PC-3 (cell line): ENCODE measurements around the gene PLEKHN1. TPM values are rescaled to one million over a fixed set of nuclear protein-coding genes. Genes with fewer than 3 reads are reported as not detected.

Source experiments
- ATAC-seq: fragments of 200-7000 bp; cut with Tn5 transposase; 2 replicates; pipeline ENCODE4 v1.9.1; 2020; ENCODE audit warnings: mild to moderate bottlenecking, moderate library complexity
- BruUV-seq: library from RNA; stranded (reverse); fragments of 400-500 nt; replicated peaks from 2 replicates; lab custom pipeline; 2021; lab: Mats Ljungman, UMichigan
- CTCF ChIA-PET: fragments of 300-600 bp; sonication (Branson Sonifier 250); formaldehyde crosslinking; loops from one replicate; lab custom pipeline; 2022; ENCODE audit warnings: antibody characterized with exemption; lab: Charles Lee
- POLR2A ChIA-PET: fragments of 300-600 bp; sonication (Branson Sonifier 250); formaldehyde crosslinking; loops from one replicate; lab custom pipeline; 2022; ENCODE audit warnings: antibody characterized with exemption; ENCODE audit not compliant: unreplicated experiment; lab: Charles Lee
- DNase-seq: peaks from one replicate; pipeline ENCODE4 v3.0.0-alpha.2; 2015
- H2AFZ ChIP-seq: fragments of 300-600 bp; sonication (generic); 2 replicates; pipeline ENCODE4 v1.6.0; 2016; ENCODE audit warnings: antibody characterized with exemption, low read length
- H3F3A ChIP-seq: fragments of 300-600 bp; sonication (generic); one replicate; pipeline ENCODE4 v1.6.0; 2017; ENCODE audit warnings: antibody characterized with exemption, low read length, control low read depth, mild to moderate bottlenecking; ENCODE audit not compliant: unreplicated experiment
- H3K27ac ChIP-seq: fragments of 300-600 bp; sonication (generic); 2 replicates; pipeline ENCODE4 v1.5.1; 2016; ENCODE audit warnings: mild to moderate bottlenecking, low read length
- H3K27me3 ChIP-seq: fragments of 300-600 bp; sonication (generic); 2 replicates; pipeline ENCODE4 v1.6.1; 2016; ENCODE audit warnings: low read length, mixed read lengths
- H3K36me3 ChIP-seq: fragments of 300-600 bp; sonication (generic); 2 replicates; pipeline ENCODE4 v1.6.1; 2016; ENCODE audit warnings: low read depth, mixed run types, low read length, mixed read lengths
- H3K4me1 ChIP-seq: fragments of 300-600 bp; sonication (generic); 2 replicates; pipeline ENCODE4 v1.5.1; 2016; ENCODE audit warnings: low read length; ENCODE audit not compliant: insufficient read depth
- H3K4me2 ChIP-seq: fragments of 300-600 bp; sonication (generic); 2 replicates; pipeline ENCODE4 v1.6.0; 2016; ENCODE audit warnings: low read length
- H3K4me3 ChIP-seq: fragments of 300-600 bp; sonication (generic); 2 replicates; pipeline ENCODE4 v1.5.1; 2016; ENCODE audit warnings: mild to moderate bottlenecking, low read length, mixed read lengths
- H3K79me2 ChIP-seq: fragments of 300-600 bp; sonication (generic); 2 replicates; pipeline ENCODE4 v1.6.1; 2017; ENCODE audit warnings: low read length, mixed read lengths
- H3K9ac ChIP-seq: fragments of 300-600 bp; sonication (generic); 2 replicates; pipeline ENCODE4 v1.6.0; 2016; ENCODE audit warnings: mild to moderate bottlenecking, low read length
- H3K9me2 ChIP-seq: fragments of 300-600 bp; sonication (generic); replicated peaks from 2 replicates; pipeline ENCODE4 v1.6.1; 2016; ENCODE audit warnings: mixed run types, low read length, mixed read lengths
- H3K9me3 ChIP-seq: fragments of 300-600 bp; sonication (generic); 2 replicates; pipeline ENCODE4 v1.6.1; 2016; ENCODE audit warnings: low read length, mixed read lengths
- H4K20me1 ChIP-seq: fragments of 300-600 bp; sonication (generic); 2 replicates; pipeline ENCODE4 v1.6.1; 2016; ENCODE audit warnings: low read length, mixed read lengths
- EZH2 ChIP-seq: fragments of 300-600 bp; sonication (generic); IDR thresholded peaks from one replicate; pipeline ENCODE4 v1.6.1; 2017; ENCODE audit warnings: antibody characterized with exemption, mild to moderate bottlenecking, low read length; ENCODE audit not compliant: unreplicated experiment
- EZH2phosphoT487 ChIP-seq: fragments of 300-600 bp; sonication (generic); IDR thresholded peaks from 2 replicates; pipeline ENCODE4 v1.6.1; 2018; ENCODE audit warnings: mild to moderate bottlenecking, antibody characterized with exemption, low read length, borderline replicate concordance
- intact Hi-C: fragments of 100-400 bp; cut with micrococcal nuclease; formaldehyde crosslinking; loops from 2 replicates; pipeline ENCODE4 v1.9.0; 2023
- total RNA-seq: library from RNA; depleted of rRNA; stranded (reverse); fragments of >200 nt; gene quantifications from 2 replicates; pipeline ENCODE4 v1.2.3, GENCODE V29; 2014
- TF ChIP-seq, protein P1 (sequence below): fragments of 300-600 bp; sonication (generic); conservative IDR thresholded peaks from 2 replicates; pipeline ENCODE4 v1.5.1; 2017; ENCODE audit warnings: antibody characterized with exemption, low read depth, mild to moderate bottlenecking, low read length

Gene PLEKHN1
- total RNA-seq, 1 experiment from 2014 or later, result 14.0 TPM

DNA sequence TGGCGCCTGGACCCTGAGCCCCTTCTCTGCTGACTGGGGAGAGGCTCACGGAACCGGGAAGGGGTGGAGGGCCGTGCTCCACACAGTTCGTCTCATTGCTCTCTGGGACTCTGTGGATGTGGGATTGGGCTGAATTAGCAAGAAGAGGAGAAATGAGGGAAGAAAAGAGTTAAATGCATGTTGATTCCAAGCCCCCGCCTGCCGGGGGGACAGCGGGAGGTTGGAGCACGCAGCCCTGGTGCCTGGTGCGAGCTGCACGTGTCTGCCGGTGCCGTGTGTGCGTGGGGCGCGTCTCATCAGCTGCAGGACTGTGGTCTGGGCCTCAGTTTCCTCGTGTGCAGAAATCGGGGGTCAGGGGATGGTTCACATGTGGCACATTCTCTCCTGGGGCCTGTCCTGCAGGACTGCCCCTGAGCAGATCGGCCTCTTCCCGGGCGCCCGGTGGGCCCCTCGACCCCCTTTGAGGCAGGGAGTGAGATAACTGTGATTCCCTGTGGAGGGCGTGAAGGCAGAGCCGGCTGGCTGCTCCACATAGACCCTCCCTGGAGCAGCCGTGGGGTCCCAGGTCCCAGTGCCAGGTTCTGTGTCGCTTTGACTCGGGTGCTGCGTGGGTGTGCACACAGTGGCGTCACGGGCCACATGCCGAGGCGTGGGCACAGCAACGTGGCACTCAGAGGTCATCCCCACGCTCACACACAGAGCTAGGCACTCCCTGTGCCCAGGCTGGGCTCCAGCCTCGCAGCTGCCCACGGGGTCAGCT lies 31.1 kb upstream of the PLEKHN1 start:
- intact Hi-C loops, result no loop called here
- DNase-seq (no peak), ATAC-seq (no peak)
- H3K27ac ChIP-seq, result no peak overlapping the region
- H3K27me3 ChIP-seq, result peaks cover 18% of the 10 kb centered on the region
- peaks cover 9% of the 10 kb centered on the region for H3K4me1 ChIP-seq
- H3K79me2 ChIP-seq, result no peaks in the 10 kb centered on the region
- H2AFZ ChIP-seq, result no peak overlapping the region
- no peak overlapping the region for H3K4me3 ChIP-seq
- H4K20me1 ChIP-seq, result no peaks in the 10 kb centered on the region
- BruUV-seq, result no TSS peak
- CTCF ChIA-PET, result no interaction called here
- POLR2A ChIA-PET, result no interaction called here
- H3K9ac ChIP-seq, result no peak overlapping the region
- no peak overlapping the region for H3K4me2 ChIP-seq
- H3K9me2 ChIP-seq, result no peaks in the 10 kb centered on the region
- no peaks in the 10 kb centered on the region for H3K36me3 ChIP-seq
- H3F3A ChIP-seq, result no peaks in the 10 kb centered on the region
- H3K9me3 ChIP-seq, result no peaks in the 10 kb centered on the region
- 0 out of 2 replicates have a peak, but pooled peaks have one; percentile 50 for TF ChIP-seq EZH2phosphoT487
- TF ChIP-seq, protein P1, sequence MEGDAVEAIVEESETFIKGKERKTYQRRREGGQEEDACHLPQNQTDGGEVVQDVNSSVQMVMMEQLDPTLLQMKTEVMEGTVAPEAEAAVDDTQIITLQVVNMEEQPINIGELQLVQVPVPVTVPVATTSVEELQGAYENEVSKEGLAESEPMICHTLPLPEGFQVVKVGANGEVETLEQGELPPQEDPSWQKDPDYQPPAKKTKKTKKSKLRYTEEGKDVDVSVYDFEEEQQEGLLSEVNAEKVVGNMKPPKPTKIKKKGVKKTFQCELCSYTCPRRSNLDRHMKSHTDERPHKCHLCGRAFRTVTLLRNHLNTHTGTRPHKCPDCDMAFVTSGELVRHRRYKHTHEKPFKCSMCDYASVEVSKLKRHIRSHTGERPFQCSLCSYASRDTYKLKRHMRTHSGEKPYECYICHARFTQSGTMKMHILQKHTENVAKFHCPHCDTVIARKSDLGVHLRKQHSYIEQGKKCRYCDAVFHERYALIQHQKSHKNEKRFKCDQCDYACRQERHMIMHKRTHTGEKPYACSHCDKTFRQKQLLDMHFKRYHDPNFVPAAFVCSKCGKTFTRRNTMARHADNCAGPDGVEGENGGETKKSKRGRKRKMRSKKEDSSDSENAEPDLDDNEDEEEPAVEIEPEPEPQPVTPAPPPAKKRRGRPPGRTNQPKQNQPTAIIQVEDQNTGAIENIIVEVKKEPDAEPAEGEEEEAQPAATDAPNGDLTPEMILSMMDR, result no peak

DNA sequence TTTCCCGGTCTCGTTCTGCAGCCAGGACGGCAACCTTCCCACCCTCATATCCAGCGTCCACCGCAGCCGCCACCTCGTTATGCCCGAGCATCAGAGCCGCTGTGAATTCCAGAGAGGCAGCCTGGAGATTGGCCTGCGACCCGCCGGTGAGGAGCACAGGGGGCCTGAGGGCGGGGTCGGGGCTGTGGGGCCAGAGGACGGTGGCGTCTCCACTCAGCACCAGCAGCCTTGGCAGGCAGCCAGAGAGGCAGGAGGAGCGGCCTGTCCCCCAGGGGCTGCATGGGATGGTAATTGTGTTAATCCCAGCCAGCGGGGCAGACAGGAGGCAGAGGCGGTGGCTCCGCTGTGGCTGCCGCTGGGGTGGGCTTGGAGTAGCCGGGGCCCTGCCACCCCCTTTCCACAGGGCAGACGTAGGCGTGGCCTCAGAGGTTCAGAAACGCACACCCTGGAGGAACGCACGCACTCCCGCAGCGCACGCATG lies 30.5 kb upstream of the PLEKHN1 start:
- Histone ChIP-seq H3K4me3 (no peak overlapping the region), H3K27ac (no peak overlapping the region), H3K36me3 (no peaks in the 10 kb centered on the region), H3K9me3 (no peaks in the 10 kb centered on the region), H3K9me2 (no peaks in the 10 kb centered on the region), H3K79me2 (no peaks in the 10 kb centered on the region), H4K20me1 (no peaks in the 10 kb centered on the region), H3K4me2 (no peak overlapping the region), H3K27me3 (peaks cover 18% of the 10 kb centered on the region), H3F3A (no peaks in the 10 kb centered on the region), H3K9ac (no peak overlapping the region), H2AFZ (no peak overlapping the region), H3K4me1 (peaks cover 14% of the 10 kb centered on the region)
- intact Hi-C loops, result no loop called here
- ATAC-seq (no peak), DNase-seq (no peak)
- no TSS peak for BruUV-seq
- CTCF ChIA-PET, result no interaction called here
- TF ChIP-seq, protein P1, result no peak
- no peak for TF ChIP-seq EZH2
- TF ChIP-seq EZH2phosphoT487, result no peak
- POLR2A ChIA-PET, result no interaction called here
